ENCODE measurements around the gene METAP2. TPM values are rescaled to one million over a fixed set of nuclear protein-coding genes. Genes with fewer than 3 reads are reported as not detected.

Gene METAP2
- total and polyA plus RNA-seq, 2 of the 8 experiments (the other 6 are each of a cell fraction or from before 2014, with no cell fraction given), result 41.3 to 114 TPM

DNA sequence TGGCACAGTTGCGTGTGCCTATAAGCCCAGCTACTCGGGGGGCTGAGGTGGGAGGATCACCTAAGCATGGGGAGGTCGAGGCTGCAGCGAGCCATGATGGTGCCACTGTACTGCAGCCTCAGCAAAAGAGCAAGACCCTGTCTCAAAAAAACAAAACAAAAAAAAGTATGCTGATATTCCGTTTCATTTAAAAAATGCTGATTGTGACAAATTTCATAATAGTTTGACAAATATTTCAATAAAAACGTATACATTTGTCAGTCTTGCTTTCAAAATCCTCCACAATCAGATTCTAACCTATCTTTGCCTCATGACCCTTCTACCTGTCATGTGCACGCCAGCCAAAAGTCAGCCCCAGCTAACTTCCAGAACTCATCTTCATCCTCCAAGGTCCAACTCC is 67.5 kb downstream of the METAP2 start (continued):
- no peak for TF ChIP-seq SIRT6 (IDR thresholded peaks at IDR 0.05; ENCODE audit: low read length)

Measured in H1 (cell line).